SU-DHL-6 (cell line): Measurements from ENCODE around the gene KCNF1.

Experiments used
- H2AFZ ChIP-seq: fragments of 200-600 bp; sonication (generic); 2 replicates; pipeline ENCODE4 v1.6.1; 2014; ENCODE audit warnings: low read depth, mild to moderate bottlenecking, moderate library complexity, mixed read lengths, antibody characterized with exemption, low read length; ENCODE audit not compliant: severe bottlenecking
- H3F3A ChIP-seq: fragments of 200-600 bp; shearing (Covaris generic); 2 replicates; pipeline ENCODE4 v1.6.0; 2016; ENCODE audit warnings: antibody characterized with exemption, mild to moderate bottlenecking; ENCODE audit not compliant: insufficient read depth
- H3K27ac ChIP-seq: fragments of 200-600 bp; sonication (generic); 2 replicates; pipeline ENCODE4 v1.5.1; 2016; ENCODE audit warnings: low read depth, mild to moderate bottlenecking, low read length, moderate library complexity, mixed read lengths
- H3K27me3 ChIP-seq: fragments of 200-600 bp; sonication (generic), shearing (Covaris generic); 2 replicates; pipeline ENCODE4 v1.6.0; 2014; ENCODE audit warnings: mild to moderate bottlenecking, low read length
- H3K36me3 ChIP-seq: fragments of 200-600 bp; sonication (generic); 2 replicates; pipeline ENCODE4 v1.6.1; 2014; ENCODE audit warnings: mild to moderate bottlenecking, low read length, mixed read lengths
- H3K4me2 ChIP-seq: fragments of 300-600, 200-600 bp; shearing (Covaris generic), sonication (generic); 2 replicates; pipeline ENCODE4 v1.6.0; 2014; ENCODE audit warnings: low read length, low read depth, mild to moderate bottlenecking; ENCODE audit not compliant: poor library complexity, severe bottlenecking
- H3K4me3 ChIP-seq: fragments of 200-600 bp; sonication (generic); 2 replicates; pipeline ENCODE4 v1.5.1; 2014; ENCODE audit warnings: antibody characterized with exemption, low read length, mild to moderate bottlenecking, mixed read lengths; ENCODE audit not compliant: insufficient read depth, poor library complexity, severe bottlenecking
- H3K79me2 ChIP-seq: fragments of 200-600 bp; sonication (generic); 2 replicates; pipeline ENCODE4 v1.6.1; 2014; ENCODE audit warnings: mild to moderate bottlenecking, low read length, moderate library complexity; ENCODE audit not compliant: insufficient read depth
- H3K9ac ChIP-seq: fragments of 200-600 bp; sonication (generic); 2 replicates; pipeline ENCODE4 v1.7.0; 2014; ENCODE audit warnings: mild to moderate bottlenecking, low read length
- H3K9me2 ChIP-seq: fragments of 200-600 bp; sonication (generic); replicated peaks from 2 replicates; pipeline ENCODE4 v1.6.1; 2014; ENCODE audit warnings: low read length; ENCODE audit not compliant: insufficient read depth
- H3K9me3 ChIP-seq: fragments of 200-600 bp; sonication (generic); 2 replicates; pipeline ENCODE4 v1.6.1; 2014; ENCODE audit warnings: low read length, mixed read lengths; ENCODE audit not compliant: insufficient read depth
- H4K20me1 ChIP-seq: fragments of 200-600 bp; sonication (generic); 2 replicates; pipeline ENCODE4 v1.6.1; 2014; ENCODE audit warnings: low read depth, mild to moderate bottlenecking, antibody characterized with exemption, low read length, moderate library complexity, mixed read lengths
- CTCF ChIP-seq: fragments of 200-600 bp; sonication (generic); IDR thresholded peaks from one replicate; pipeline ENCODE4 v1.5.1; 2017; ENCODE audit warnings: antibody characterized with exemption, mild to moderate bottlenecking, low read length, moderate library complexity; ENCODE audit not compliant: insufficient read depth, poor library complexity, severe bottlenecking
- EZH2phosphoT487 ChIP-seq: fragments of 200-600 bp; sonication (generic), shearing (Covaris generic); conservative IDR thresholded peaks from 2 replicates; pipeline ENCODE4 v1.6.1; 2018; ENCODE audit warnings: mild to moderate bottlenecking, antibody characterized with exemption, low read length, moderate library complexity, mixed read lengths

Gene KCNF1

GRCh38 chr2:10885094-10885860, 26.5 kb upstream of the KCNF1 start:
- Histone ChIP-seq H3K4me2 (no peak overlapping the region), H3K36me3 (no peaks in the 10 kb centered on the region), H3K9me2 (no peaks in the 10 kb centered on the region), H3K9ac (no peak overlapping the region), H3K27ac (no peak overlapping the region), H3K27me3 (no peaks in the 10 kb centered on the region), H2AFZ (no peak overlapping the region), H3K9me3 (no peaks in the 10 kb centered on the region), H4K20me1 (no peaks in the 10 kb centered on the region), H3K4me3 (no peak overlapping the region), H3F3A (no peaks in the 10 kb centered on the region), H3K79me2 (no peaks in the 10 kb centered on the region)
- TF ChIP-seq CTCF (no peak), EZH2phosphoT487 (no peak)

- Histone ChIP-seq H3K9me2 (no peaks in the 10 kb centered on the region), H2AFZ (no peak overlapping the region), H3K4me3 (no peak overlapping the region), H3K27me3 (no peaks in the 10 kb centered on the region), H3K9me3 (no peaks in the 10 kb centered on the region), H4K20me1 (no peaks in the 10 kb centered on the region), H3K9ac (no peak overlapping the region), H3F3A (no peaks in the 10 kb centered on the region), H3K27ac (no peak overlapping the region), H3K36me3 (no peaks in the 10 kb centered on the region), H3K79me2 (no peaks in the 10 kb centered on the region), H3K4me2 (no peak overlapping the region)
- TF ChIP-seq EZH2phosphoT487 (no peak), CTCF (no peak)
These were observed 24.3 kb upstream of the KCNF1 start for GRCh38 chr2:10887476-10887875.

GRCh38 chr2:10889651-10890215, 22.0 kb upstream of the KCNF1 start:
- H4K20me1 ChIP-seq, result no peaks in the 10 kb centered on the region
- H3K27me3 ChIP-seq, result no peaks in the 10 kb centered on the region
- no peak overlapping the region for H3K4me3 ChIP-seq
- H3K9me2 ChIP-seq, result no peaks in the 10 kb centered on the region
- no peaks in the 10 kb centered on the region for H3F3A ChIP-seq
- TF ChIP-seq CTCF, result no peak
- no peak for TF ChIP-seq EZH2phosphoT487
- H3K9me3 ChIP-seq, result no peaks in the 10 kb centered on the region
- H2AFZ ChIP-seq, result no peak overlapping the region
- H3K36me3 ChIP-seq, result no peaks in the 10 kb centered on the region
- no peaks in the 10 kb centered on the region for H3K79me2 ChIP-seq
- H3K9ac ChIP-seq, result no peak overlapping the region
- no peak overlapping the region for H3K4me2 ChIP-seq
- no peak overlapping the region for H3K27ac ChIP-seq
